Left colon (tissue), 2 donors: Measurements from ENCODE around the gene PCDHAC1. TPM values are rescaled to one million over a fixed set of nuclear protein-coding genes. Genes with fewer than 3 reads are reported as not detected.
"Not testable (repeated sequence)": the region's sequence is repeated elsewhere in the genome, so short reads cannot be mapped to it uniquely, and the experiment has no call there.

Experiments used
- ATAC-seq: fragments of 200-7000 bp; cut with Tn5 transposase; one replicate; pipeline ENCODE4 v1.9.1; 2020; ENCODE audit warnings: mild to moderate bottlenecking, moderate library complexity
- DNase-seq, 2 donors: peaks; one replicate each; pipeline ENCODE4 v3.0.0-alpha.2; 2020
- intact Hi-C, 2 donors: fragments of 100-400 bp; cut with DNase I in 1 of 2; cut with micrococcal nuclease in 1 of 2; formaldehyde crosslinking; loops; one replicate each; pipeline versions ENCODE4 v1.11.2 to v1.14.0; 2022; cut with DNase I, micrococcal nuclease
- long read RNA-seq: library from polyadenylated mRNA; unstranded; transcript quantifications from one replicate; pipeline ENCODE4 v2.0.0, GENCODE V29; 2021
- total RNA-seq, 2 donors: library from RNA; stranded (reverse); fragmentation: NEBNext Ultra II Directional; extraction: Animal tissue kit (Norgen Biotek cat#: 25700); gene quantifications; one replicate each; pipeline ENCODE4 v1.2.1, GENCODE V29; 2021
- donor health status: DM: no; HTN: no; CAD: no.
- donor health status: DM: yes; HTN: yes; CAD: no.

Gene PCDHAC1
- total RNA-seq: under 1 TPM; 0.15 to 0.28 TPM
- long read RNA-seq: 0 reads

- intact Hi-C loops: loop anchor here in 1 of 2 donors (10.0 kb wide), 1 partner anchor 541 kb away; no protein-coding TSS in a partner anchor
- DNase-seq: no peak
Observed at GRCh38 chr5:140925806-140926442, at the start of gene PCDHAC1. Gene PCDHAC1, plus strand, starts transcription at chr5:140926299. Its CDS starts 594 bp downstream, at chr5:140926893.

GRCh38 chr5:140876541-140877261, 49.4 kb upstream of the PCDHAC1 start:
- DNase-seq, ATAC-seq, intact Hi-C loops: not testable (repeated sequence)

More at GRCh38 chr5:140925806-140926442, at the start of gene PCDHAC1:
- ATAC-seq: peak; percentile 62

GRCh38 chr5:140877262-140877581, 48.9 kb upstream of the PCDHAC1 start:
- DNase-seq: no peak
- intact Hi-C loops: no loop called here
- ATAC-seq: no peak

GRCh38 chr5:140881889-140882590, 44.1 kb upstream of the PCDHAC1 start, which contains the start of gene PCDHA13:
Gene PCDHA13, plus strand, starts transcription at chr5:140882124. Its CDS starts 145 bp downstream, at chr5:140882269.
- DNase-seq (no peak), ATAC-seq (no peak)
- intact Hi-C loops: no loop called here

- DNase-seq (no peak), ATAC-seq (no peak)
- intact Hi-C loops: no loop called here
Observed at GRCh38 chr5:140882591-140882899, 43.6 kb upstream of the PCDHAC1 start.

GRCh38 chr5:140883373-140883772, 42.7 kb upstream of the PCDHAC1 start:
- no peak for DNase-seq
- no peak for ATAC-seq
- intact Hi-C loops: no loop called here

- ATAC-seq: no peak
- intact Hi-C loops: no loop called here
- no peak for DNase-seq
Observed at GRCh38 chr5:140883927-140884697, 42.0 kb upstream of the PCDHAC1 start.

- intact Hi-C loops: no loop called here
- DNase-seq: no peak
- ATAC-seq: no peak
Observed at GRCh38 chr5:140916325-140916724, 9.8 kb upstream of the PCDHAC1 start.

GRCh38 chr5:140923601-140924000, 2.5 kb upstream of the PCDHAC1 start:
- DNase-seq: no peak
- no peak for ATAC-seq
- intact Hi-C loops: loop anchor here in 1 of 2 donors (10.0 kb wide), 1 partner anchor 539 kb away; no protein-coding TSS in a partner anchor

- peak; percentile 76 for ATAC-seq
- DNase-seq: peak; percentile 40 to 49
- intact Hi-C loops: loop anchor here in 1 of 2 donors (10.0 kb wide), 1 partner anchor 542 kb away; no protein-coding TSS in a partner anchor
Observed at GRCh38 chr5:140926443-140927227, 536 bp downstream of the PCDHAC1 start.

GRCh38 chr5:140927228-140927573, 1.1 kb downstream of the PCDHAC1 start:
- DNase-seq (no peak), ATAC-seq (no peak)
- intact Hi-C loops: loop anchor here in 1 of 2 donors (10.0 kb wide), 1 partner anchor 542 kb away; no protein-coding TSS in a partner anchor

GRCh38 chr5:140934964-140935606, 9.0 kb downstream of the PCDHAC1 start:
- intact Hi-C loops: no loop called here
- ATAC-seq: no peak
- DNase-seq: no peak

- intact Hi-C loops: no loop called here
- ATAC-seq (no peak), DNase-seq (no peak)
Observed at GRCh38 chr5:140946578-140946977, 20.5 kb downstream of the PCDHAC1 start.

GRCh38 chr5:140951636-140952035, 25.5 kb downstream of the PCDHAC1 start:
- intact Hi-C loops: no loop called here
- DNase-seq (no peak), ATAC-seq (no peak)

- intact Hi-C loops: no loop called here
- ATAC-seq: no peak
- DNase-seq: no peak
Observed at GRCh38 chr5:140953234-140953633, 27.1 kb downstream of the PCDHAC1 start.

GRCh38 chr5:140962190-140962589, 36.1 kb downstream of the PCDHAC1 start:
- DNase-seq (no peak), ATAC-seq (no peak)
- intact Hi-C loops: no loop called here

- DNase-seq: no peak
- no peak for ATAC-seq
- intact Hi-C loops: no loop called here
Observed at GRCh38 chr5:140964356-140964755, 38.3 kb downstream of the PCDHAC1 start.

GRCh38 chr5:140965905-140966292, 39.8 kb downstream of the PCDHAC1 start:
- no peak for ATAC-seq
- intact Hi-C loops: no loop called here
- DNase-seq: no peak
